SKM-1 treated with dmso at 0.1 percent for 144 hours (cell line): ENCODE measurements around the gene PLBD2.

Experiments used
- DNase-seq: peaks from one replicate; lab custom pipeline; 2025; ENCODE audit not compliant: unreplicated experiment; lab: John Stamatoyannopoulos, UW

PLBD2 gene

GRCh38 chr12:113358381-113359132 is at the start of gene PLBD2:
TSS of gene PLBD2 (plus strand) at chr12:113358587. CDS start at chr12:113358601, 14 bp downstream.
- DNase-seq, result peak; percentile 44

- DNase-seq, result no peak
Observed at GRCh38 chr12:113310489-113310888, 47.9 kb upstream of the PLBD2 start.

DNA sequence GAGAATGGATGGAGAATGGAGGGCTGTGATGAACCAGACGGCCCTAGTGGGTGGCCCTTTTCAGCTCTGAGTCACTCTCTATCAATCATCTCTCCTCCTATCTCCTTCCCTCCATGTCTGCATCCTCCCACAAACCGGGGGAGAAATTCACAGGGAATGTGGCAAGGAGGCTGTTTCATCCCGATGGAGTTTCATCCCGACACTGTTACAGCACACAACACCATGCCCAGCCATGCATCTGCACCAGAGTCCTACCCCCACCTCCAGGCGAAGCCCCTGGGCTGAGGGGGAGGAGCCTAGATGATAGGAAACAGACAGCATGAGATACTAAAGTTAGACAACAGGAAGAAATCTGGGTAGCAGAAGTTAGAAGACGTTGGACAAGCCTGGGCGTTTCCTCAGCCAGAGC is 44.3 kb upstream of the PLBD2 start:
- DNase-seq, result no peak

GRCh38 chr12:113315358-113315757 is 43.0 kb upstream of the PLBD2 start:
- DNase-seq, result no peak

DNA sequence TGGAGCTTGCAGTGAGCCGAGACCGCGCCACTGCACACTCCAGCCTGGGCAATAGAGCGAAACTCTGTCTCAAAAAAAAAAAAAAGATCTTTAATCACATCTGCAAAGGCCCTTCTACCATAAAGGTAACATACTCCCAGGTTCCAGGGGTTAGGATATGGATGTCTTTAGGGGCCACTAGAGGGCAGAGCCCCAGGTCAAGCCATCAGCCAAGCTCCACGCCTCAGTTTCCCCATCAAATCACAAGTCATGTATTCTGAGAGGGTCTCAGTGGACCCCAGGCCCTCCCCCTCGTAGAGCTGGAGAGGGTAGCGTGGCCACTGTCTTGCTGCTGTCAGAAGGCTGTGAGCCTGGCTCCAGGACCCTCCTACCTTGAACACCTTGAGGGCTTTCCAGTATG is 42.2 kb upstream of the PLBD2 start:
- no peak for DNase-seq

- DNase-seq, result no peak
Observed at GRCh38 chr12:113317122-113317521, 41.3 kb upstream of the PLBD2 start.

GRCh38 chr12:113318046-113318656 is 40.2 kb upstream of the PLBD2 start:
- no peak for DNase-seq

GRCh38 chr12:113318900-113319628 is 39.3 kb upstream of the PLBD2 start:
- no peak for DNase-seq

GRCh38 chr12:113320401-113320800 is 38.0 kb upstream of the PLBD2 start:
- no peak for DNase-seq

DNA sequence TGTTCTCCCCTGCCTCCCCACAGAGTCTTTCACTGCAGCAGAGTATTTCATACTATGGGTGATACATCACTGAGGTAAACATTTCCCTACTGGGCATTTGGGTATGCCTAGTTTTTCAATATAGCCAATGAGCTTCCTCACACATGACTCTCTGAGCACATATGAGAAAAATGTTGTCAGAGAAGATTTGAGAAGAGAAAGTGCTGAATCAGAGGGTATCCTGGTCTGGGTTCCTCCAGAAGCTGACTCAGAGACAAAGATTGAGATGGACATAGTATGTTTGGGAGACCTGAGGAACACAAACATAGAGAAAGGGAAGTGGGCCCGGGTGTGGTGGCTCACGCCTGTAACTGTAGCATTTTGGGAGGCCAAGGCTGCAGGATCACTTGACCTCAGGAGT is 36.0 kb upstream of the PLBD2 start:
- no peak for DNase-seq

DNA sequence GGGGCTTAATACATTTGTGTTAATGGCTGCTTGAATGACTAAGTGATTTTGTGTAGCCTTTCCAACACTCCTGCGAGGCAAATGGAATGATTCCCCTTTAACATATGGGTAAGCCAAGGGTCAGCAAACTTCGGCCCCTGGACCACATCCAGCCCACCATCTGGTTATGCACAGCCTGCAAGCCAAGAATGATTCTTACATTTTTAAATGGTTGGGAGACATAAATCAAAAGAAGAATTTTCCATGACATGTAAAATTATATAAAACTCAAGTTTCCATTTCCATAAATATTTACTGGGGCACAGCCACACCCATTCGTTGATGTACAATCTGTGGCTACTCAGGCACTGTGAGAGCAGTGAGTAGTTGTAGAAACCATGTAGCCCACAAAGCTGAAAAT is 32.5 kb upstream of the PLBD2 start:
- no peak for DNase-seq

DNA sequence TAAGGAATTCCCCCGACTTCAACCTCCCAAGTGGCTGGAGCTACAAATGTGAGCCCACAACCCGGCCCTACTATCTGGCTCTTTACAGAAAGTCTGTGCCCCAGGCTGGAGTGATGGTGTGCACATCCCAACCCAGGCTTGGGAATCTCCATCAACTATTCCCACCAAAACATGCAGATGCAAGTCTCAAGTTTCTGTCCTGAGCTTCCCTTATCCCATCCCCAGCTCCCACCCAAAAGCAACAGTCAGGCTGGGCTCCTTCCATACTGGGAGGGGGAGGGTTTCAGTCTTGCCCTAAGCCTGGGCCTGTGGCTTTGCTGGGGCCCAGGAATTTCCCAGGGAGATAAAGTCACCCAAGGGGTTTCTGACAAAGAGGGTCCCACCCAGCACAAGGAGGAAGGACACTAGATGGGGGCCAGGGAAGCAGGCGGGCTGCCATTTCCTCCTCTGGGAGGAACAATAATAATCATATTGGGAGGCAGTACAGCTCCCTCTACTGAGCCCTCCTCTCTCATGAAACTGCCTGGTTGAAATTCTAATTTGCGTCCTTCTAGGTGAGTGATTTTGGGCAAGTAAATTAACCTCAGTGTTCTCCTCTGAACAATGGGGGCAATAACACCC is 31.5 kb upstream of the PLBD2 start:
- no peak for DNase-seq

DNA sequence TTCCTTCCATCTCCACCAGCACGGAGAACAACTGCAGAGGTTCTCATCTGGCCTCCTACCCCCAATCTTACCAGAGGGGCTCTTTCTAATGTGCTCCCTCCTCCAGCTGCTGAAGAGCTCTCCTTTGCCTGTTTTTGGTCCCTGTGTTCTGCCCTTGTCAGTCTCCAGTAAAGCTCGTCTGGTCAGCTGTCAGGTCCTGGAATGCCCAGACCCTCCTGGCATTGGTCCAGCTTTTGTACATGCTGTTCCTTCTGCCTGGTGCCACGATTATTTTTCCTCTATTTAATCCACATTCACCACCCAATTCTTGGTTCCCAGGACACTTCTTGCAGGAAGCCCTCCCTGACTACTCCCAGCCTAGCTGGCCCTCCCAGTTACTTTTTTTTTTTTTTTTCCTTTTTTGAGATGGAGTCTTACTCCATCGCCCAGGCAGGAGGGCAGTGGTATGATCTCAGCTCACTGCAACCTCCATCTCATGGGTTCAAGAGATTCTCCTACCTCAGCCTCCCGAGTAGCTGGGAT is 30.0 kb upstream of the PLBD2 start:
- DNase-seq, result no peak

DNA sequence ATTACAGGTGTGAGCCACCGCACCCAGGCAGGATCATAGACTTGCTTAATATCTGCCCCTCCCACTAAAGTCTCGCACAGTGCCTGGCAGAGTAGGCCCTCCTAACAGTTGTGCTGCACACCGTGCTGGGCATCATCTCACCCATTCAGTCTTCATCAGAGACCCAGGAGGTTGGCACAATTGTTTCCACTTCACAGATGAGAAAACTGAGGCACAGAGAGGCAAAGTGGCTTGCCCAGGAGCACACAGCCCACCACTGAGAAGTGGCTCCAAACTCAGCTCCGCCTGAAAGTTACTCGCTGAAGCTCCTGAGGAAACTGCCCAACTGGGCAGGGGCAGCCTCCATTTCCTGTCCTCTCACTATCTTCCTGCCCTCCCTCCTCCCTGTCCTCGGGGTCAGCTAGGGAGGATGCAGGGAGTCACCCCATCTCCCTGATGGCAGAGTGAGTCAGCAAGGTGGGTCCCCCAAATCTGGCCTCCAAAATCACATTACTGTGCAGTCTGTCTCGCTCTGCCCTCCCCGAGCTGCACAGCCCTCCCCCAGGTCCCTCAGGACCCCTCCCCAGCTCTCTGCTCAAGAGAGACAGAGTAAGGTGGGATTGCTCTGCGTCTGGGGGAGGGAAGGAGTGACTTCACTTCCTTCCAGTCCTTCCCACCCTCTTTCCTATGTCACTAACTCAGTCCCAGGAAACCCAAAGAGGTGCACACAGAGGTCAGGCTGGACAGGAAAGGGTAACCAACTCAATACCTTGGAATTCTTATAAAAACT is 29.2 kb upstream of the PLBD2 start:
- no peak for DNase-seq

DNA sequence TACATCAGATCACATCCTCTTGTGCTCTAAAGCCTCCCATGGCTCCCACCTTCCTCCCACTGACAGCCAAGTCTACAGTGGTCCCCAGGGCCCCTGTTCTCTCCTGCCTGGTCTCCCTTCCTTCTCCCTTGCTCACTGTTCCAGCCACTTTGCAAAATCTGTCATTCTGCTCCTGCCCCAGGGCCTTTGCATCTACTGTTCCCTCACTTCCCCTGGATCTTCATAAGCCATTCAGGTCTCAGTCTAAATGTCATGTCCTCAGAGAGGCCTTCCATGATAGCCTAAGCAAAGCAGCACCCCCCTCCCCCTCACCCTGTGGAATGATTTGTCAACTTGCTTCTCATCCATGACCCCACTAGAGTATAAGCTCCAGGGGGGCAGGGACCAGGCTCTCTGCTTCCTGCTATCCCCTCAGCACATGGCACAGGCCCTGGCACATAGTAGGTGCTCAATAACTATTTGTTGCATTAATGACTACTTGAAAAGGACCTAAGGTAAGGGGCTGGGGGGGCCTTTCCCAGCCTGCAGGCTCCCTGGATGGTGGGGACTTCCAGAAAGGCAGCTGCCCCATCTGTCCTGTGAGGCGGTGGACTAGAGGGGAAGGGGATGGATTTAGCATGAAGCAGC is 28.5 kb upstream of the PLBD2 start:
- no peak for DNase-seq

DNA sequence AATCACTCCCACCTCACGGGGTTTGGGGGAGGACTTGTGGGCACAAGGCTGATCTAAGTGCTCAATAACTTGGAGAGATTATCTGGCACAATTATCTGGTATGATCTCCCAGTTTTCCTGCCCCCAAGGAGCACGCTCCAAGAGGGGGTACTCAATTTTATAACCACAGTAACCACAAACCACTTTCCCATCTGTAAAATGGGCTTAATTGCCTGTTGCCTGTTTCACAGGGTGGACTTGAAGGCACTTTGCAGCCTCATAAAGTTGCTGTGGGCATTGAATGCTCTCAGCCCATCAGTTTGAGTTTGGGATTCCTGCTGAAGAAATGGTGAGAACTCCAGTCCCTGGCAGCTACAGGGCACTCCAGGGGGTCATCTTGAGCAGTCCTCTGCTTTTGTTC is 27.9 kb upstream of the PLBD2 start:
- DNase-seq, result no peak

DNA sequence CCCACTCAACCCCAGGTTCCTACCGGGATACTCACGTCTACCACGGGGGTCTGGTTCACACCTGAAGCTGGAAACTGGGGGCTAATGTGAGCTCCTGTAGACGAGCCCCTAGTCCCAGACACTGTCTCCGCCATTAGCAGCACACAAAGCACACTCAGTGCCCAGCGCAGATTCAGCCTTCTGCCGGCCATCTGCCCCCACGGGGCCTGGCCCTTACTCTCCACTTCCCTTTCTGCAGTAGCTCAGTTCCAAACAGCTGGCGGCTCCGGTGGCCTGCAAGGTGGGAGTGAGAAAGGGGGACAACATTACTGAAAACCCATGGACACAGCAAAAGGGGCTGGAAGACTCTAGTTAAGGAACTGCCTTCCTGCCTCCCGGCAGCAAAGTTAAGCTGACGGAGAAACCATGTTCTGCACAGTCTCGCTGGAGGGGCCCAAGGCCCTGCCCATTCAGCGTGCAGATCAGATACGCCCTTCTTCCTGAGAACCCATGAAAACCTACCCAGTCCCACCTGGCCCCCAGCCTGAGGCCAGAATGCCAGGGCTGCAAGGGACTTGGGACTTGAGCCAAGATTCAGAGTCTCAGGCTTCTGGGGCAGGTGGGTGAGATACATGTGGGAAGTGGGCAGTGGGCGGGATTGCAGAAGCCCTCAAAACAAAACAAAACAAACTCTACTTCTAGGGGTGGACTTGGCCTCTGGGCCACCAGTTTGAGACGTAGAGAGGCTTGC is 25.5 kb upstream of the PLBD2 start:
- DNase-seq, result no peak

DNA sequence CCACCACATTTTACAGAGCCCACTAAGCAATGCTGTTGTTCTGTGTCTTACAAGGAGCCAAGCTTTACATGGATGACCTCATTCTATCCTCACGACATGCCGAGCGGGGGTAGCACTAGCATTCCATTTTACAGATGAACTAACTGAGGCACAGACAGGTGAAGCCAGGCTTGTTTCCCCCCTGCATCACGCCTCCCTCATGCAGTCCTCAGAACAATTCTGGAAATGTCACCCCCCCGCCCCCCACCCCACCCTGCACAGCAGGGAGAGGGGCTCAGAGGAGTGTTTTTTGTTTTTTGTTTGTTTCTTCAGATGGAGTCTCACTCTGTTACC is 25.0 kb upstream of the PLBD2 start:
- no peak for DNase-seq

DNA sequence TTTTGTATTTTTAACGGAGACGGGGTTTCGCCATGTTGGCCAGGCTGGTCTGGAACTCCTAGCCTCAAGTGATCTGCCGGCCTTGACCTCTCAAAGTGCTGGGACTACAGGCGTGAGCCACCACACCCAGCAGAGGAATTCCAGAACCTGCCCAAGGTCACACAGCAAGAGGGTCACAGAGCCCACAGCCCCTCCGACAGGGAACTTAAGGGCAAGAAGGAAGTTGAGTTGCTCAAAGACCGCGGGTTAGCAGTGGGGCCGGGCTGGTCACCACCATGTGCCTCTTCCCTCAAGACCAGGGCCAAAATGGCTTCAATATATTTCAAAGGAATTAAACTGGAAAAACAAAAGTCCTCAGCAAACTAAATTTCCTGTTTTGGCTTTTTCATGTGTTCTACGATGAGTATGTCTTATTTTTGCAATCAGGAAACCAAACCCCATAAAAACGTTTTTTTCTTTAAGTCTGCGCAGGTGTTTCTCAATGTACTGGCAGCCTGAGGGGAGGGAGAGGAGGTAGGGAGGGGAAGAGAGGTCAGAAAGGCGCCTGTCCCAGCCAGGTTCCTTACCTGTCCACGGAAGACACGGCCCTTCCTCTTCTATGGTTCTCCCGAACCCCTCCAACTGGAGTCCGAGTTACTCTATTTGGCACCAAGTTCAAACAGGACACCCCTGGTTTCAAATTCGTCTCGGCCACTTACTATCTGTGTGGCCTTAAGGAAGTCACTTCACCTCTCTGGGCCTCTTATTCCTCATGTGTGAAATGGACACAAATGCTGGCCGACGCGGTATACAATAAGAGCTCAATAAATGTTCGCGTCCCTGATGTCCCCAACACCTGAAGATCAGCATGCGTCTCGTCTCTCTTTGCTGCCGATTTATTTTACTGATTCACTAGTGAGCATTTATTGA is 24.3 kb upstream of the PLBD2 start:
- no peak for DNase-seq
